NCI-H2227 (cell line): ENCODE results near the gene DYNLL1.
"Not testable (repeated sequence)": the region's sequence is repeated elsewhere in the genome, so short reads cannot be mapped to it uniquely, and the experiment has no call there.

Experiments used
- DNase-seq: peaks from one replicate; lab custom pipeline; 2025; ENCODE audit not compliant: unreplicated experiment; lab: John Stamatoyannopoulos, UW

The DYNLL1 gene

GRCh38 chr12:120504587-120504986 is 8.7 kb downstream of the DYNLL1 start:
- DNase-seq = no peak

GRCh38 chr12:120508537-120508936 is 12.6 kb downstream of the DYNLL1 start:
- DNase-seq = no peak

- DNase-seq = no peak
These were observed 18.1 kb downstream of the DYNLL1 start for GRCh38 chr12:120514002-120514401.

- DNase-seq = no peak
These were observed 19.6 kb downstream of the DYNLL1 start for GRCh38 chr12:120515496-120515895.

GRCh38 chr12:120519324-120519723 is 23.4 kb downstream of the DYNLL1 start:
- not testable (repeated sequence) for DNase-seq

GRCh38 chr12:120522568-120522967 is 26.7 kb downstream of the DYNLL1 start:
- DNase-seq = no peak

GRCh38 chr12:120528861-120529525 is 33.1 kb downstream of the DYNLL1 start, which contains the start of gene COQ5:
Gene COQ5 (minus strand): TSS chr12:120529158. CDS start chr12:120529141, 17 bp downstream.
- peak; percentile 93 for DNase-seq

GRCh38 chr12:120529641-120530417 is 33.9 kb downstream of the DYNLL1 start:
- peak; percentile 53 for DNase-seq

GRCh38 chr12:120530418-120530761 is 34.5 kb downstream of the DYNLL1 start:
- DNase-seq = not testable (repeated sequence)

- no peak for DNase-seq
These were observed 36.9 kb downstream of the DYNLL1 start for GRCh38 chr12:120532701-120533238.

- DNase-seq = peak; percentile 95
These were observed 38.3 kb downstream of the DYNLL1 start, which contains the start of gene RNF10 for GRCh38 chr12:120534203-120534702. Gene RNF10 (plus strand): TSS chr12:120534356. CDS start chr12:120534812, 456 bp downstream.

GRCh38 chr12:120534703-120535655 is 39.1 kb downstream of the DYNLL1 start:
- peak; percentile 64 for DNase-seq

- no peak for DNase-seq
These were observed 40.3 kb downstream of the DYNLL1 start for GRCh38 chr12:120536064-120536791.

- no peak for DNase-seq
These were observed 41.9 kb downstream of the DYNLL1 start for GRCh38 chr12:120537856-120538220.

GRCh38 chr12:120538281-120539156 is 42.6 kb downstream of the DYNLL1 start:
- DNase-seq = no peak

GRCh38 chr12:120539303-120539702 is 43.4 kb downstream of the DYNLL1 start:
- no peak for DNase-seq

GRCh38 chr12:120540445-120540844 is 44.5 kb downstream of the DYNLL1 start:
- DNase-seq = no peak

GRCh38 chr12:120542166-120542565 is 46.3 kb downstream of the DYNLL1 start:
- no peak for DNase-seq

- no peak for DNase-seq
These were observed 48.8 kb downstream of the DYNLL1 start for GRCh38 chr12:120544691-120545090.
